Thymus (tissue), 11 donors: Measurements from ENCODE around the gene LRP1B. TPM values are rescaled to one million over a fixed set of nuclear protein-coding genes. Genes with fewer than 3 reads are reported as not detected.

Experiments used
- DNase-seq, 9 donors: peaks; one replicate each; pipeline ENCODE4 v3.0.0-alpha.2; 2013; ENCODE audit warnings: low spot score in 9 of 9, low read depth in 6 of 9, missing footprints in 1 of 9
- H3K27ac ChIP-seq, 2 donors: one replicate each; pipeline ENCODE4 v1.5.1; 2013; ENCODE audit warnings: control low read depth in 1 of 2, low read depth in 1 of 2, low read length in 1 of 2, mild to moderate bottlenecking in 1 of 2, moderate library complexity in 1 of 2
- H3K27me3 ChIP-seq, 2 donors: one replicate each; pipeline ENCODE4 v1.5.1; 2013; ENCODE audit warnings: low read length in 1 of 2; ENCODE audit not compliant: control insufficient read depth in 2 of 2, insufficient read depth in 1 of 2
- H3K36me3 ChIP-seq, 2 donors: one replicate each; pipeline ENCODE4 v1.5.1; 2013; ENCODE audit warnings: low read length in 1 of 2, mild to moderate bottlenecking in 1 of 2, moderate library complexity in 1 of 2; ENCODE audit not compliant: control insufficient read depth in 2 of 2, insufficient read depth in 2 of 2
- H3K4me1 ChIP-seq, 2 donors: one replicate each; pipeline ENCODE4 v1.5.1; 2013; ENCODE audit warnings: low read length in 2 of 2; ENCODE audit not compliant: control insufficient read depth in 2 of 2, insufficient read depth in 2 of 2
- H3K4me3 ChIP-seq, 2 donors: one replicate each; pipeline ENCODE4 v1.5.1; 2013; ENCODE audit warnings: low read length in 2 of 2, control low read depth in 1 of 2, mild to moderate bottlenecking in 1 of 2
- H3K9me3 ChIP-seq, 2 donors: one replicate each; pipeline ENCODE4 v1.5.1; 2013; ENCODE audit warnings: low read length in 1 of 2, mild to moderate bottlenecking in 1 of 2; ENCODE audit not compliant: control insufficient read depth in 2 of 2, insufficient read depth in 1 of 2
- WGBS: extraction: QIAGEN DNeasy Blood & Tissue Kit; methylation state at CpG from one replicate; pipeline ENCODE4 v1.1.7; 2013; 5-methylcytosine and 5-hydroxymethylcytosine counted together
- polyA plus RNA-seq: library from polyadenylated mRNA; stranded (reverse); fragments of 200-250 nt; gene quantifications from one replicate; pipeline ENCODE4 v1.2.3, GENCODE V29; 2013
- total RNA-seq: library from RNA; stranded (reverse); fragments of 120-200 nt; gene quantifications from one replicate; pipeline ENCODE4 v1.2.4, GENCODE V29; 2013
- donor health status: healthy.

The LRP1B gene
- total and polyA plus RNA-seq, 2 donors = 0.18 to 0.28 TPM

DNA sequence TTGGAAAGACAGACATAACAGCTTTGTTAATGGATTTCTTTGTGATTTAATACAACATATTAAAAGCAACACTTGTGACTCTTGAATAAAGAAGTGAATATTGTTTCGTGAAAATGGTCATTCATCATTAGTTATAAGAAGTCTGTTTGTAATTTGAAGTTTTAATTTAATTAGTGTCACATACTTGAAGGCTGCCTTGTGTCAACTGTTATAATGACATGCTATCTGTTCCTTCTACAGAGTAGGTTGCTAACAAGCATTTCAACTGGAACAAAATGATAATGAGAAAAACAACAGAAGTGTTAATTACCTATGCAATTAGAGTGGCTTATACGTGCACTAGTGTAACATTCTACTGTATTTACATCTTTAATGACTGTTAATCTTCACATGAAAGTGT is 624.7 kb downstream of the LRP1B start:
- Histone ChIP-seq H3K27me3 (no peaks in the 10 kb centered on the region), H3K4me3 (no peak overlapping the region), H3K27ac (no peak overlapping the region), H3K36me3 (no peaks in the 10 kb centered on the region), H3K9me3 (no peaks in the 10 kb centered on the region), H3K4me1 (no peaks in the 10 kb centered on the region)
- no peak for DNase-seq
- 90% methylated on average over 2 of the region's 2 CpGs for WGBS

DNA sequence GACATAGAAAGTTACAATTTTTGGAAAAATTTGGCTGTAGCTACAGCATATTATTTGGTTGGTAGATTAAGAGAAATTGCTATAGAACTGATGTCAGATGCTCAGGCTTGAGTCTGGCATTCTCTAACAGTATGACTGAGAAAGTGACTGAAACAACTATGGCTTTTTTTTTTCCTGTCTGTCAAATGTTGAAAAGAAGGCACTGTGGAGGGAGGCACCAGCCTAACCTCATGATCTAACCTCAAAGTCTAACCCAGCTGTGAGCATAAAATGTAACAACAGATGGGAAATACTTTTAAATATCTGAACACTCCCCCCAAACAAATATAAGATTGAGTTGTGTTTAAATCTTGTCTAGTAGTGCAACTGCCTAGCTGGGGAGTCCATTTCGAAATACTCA is 629.1 kb downstream of the LRP1B start:
- Histone ChIP-seq H3K4me3 (no peak overlapping the region), H3K9me3 (no peaks in the 10 kb centered on the region), H3K27me3 (no peaks in the 10 kb centered on the region), H3K36me3 (no peaks in the 10 kb centered on the region), H3K27ac (no peak overlapping the region), H3K4me1 (no peaks in the 10 kb centered on the region)
- WGBS = 90% methylated on average over 1 of the region's 1 CpG
- DNase-seq = peak in 5 of 9 donors; percentile 18 to 59 (median 19)

DNA sequence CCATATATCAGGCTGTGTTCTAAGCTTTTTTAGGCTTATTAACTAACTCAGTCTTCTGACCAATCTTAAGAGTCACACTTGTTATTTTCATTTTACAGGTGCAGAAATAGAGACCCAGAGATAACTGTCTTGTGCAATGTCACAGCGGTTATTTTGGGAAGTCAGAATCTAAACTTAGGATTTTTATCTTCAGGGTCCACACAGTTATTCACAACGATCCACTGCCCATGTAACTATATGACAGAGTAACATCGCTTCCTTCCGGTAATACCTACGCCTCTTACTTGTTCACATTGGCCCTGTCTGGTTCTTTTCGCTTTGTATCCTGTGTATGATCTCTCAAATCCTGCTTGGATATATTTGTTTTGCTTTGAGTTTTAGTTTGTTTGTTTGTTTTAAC is 631.7 kb downstream of the LRP1B start:
- Histone ChIP-seq H3K4me3 (no peak overlapping the region), H3K4me1 (no peaks in the 10 kb centered on the region), H3K27ac (no peak overlapping the region), H3K36me3 (no peaks in the 10 kb centered on the region), H3K9me3 (no peaks in the 10 kb centered on the region), H3K27me3 (no peaks in the 10 kb centered on the region)
- WGBS = 59% methylated on average over 6 of the region's 6 CpGs
- peak in 2 of 9 donors; percentile 2 to 16 for DNase-seq

DNA sequence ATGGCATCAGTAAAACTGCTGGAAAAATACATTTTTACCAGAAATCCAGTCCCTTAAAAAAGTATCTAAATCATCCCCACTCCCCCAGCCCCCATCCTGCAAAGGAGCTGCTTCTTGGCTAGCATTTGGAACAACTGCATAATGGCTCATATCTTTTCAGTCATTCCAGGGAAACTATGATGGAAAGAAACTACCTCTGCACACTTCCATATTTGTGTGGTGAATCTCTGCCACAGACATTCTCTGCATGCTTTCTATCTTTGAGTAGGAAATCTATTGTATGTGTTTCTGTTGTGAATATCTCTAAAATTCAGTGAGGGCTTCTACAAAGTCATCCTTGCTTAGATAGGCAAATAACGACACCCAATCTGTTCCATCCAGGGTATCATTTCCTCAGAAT is 632.3 kb downstream of the LRP1B start:
- no peaks in the 10 kb centered on the region for H3K27me3 ChIP-seq
- no peaks in the 10 kb centered on the region for H3K9me3 ChIP-seq
- no peaks in the 10 kb centered on the region for H3K36me3 ChIP-seq
- no peak for DNase-seq
- H3K4me3 ChIP-seq = no peak overlapping the region
- H3K27ac ChIP-seq = no peak overlapping the region
- no peaks in the 10 kb centered on the region for H3K4me1 ChIP-seq
- WGBS = 90% methylated on average over 1 of the region's 1 CpG

DNA sequence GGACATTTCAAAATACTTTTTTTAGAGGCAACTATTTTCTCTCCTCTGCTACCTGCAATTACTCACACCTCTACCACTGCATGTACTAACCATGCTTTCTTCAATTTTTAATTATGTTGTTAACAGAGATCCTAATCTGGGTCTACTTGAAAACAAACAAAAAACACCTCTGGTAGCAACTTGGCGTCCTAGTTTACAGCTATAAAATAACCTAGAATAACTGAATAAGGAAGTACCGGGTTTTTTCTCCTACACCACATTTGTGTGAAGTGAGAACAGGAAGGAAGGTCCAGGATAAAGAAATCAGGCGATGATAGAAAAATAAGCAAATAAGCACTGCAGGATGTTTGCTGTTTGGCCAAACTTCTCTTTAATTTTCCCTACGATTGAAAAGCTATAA is 633.5 kb downstream of the LRP1B start:
- DNase-seq = peak in 2 of 9 donors; percentile 2 to 21
- Histone ChIP-seq H3K9me3 (no peaks in the 10 kb centered on the region), H3K27me3 (no peaks in the 10 kb centered on the region), H3K36me3 (no peaks in the 10 kb centered on the region), H3K4me3 (no peak overlapping the region), H3K4me1 (no peaks in the 10 kb centered on the region), H3K27ac (no peak overlapping the region)
- whole genome bisulfite sequencing = 20% methylated on average over 4 of the region's 4 CpGs

DNA sequence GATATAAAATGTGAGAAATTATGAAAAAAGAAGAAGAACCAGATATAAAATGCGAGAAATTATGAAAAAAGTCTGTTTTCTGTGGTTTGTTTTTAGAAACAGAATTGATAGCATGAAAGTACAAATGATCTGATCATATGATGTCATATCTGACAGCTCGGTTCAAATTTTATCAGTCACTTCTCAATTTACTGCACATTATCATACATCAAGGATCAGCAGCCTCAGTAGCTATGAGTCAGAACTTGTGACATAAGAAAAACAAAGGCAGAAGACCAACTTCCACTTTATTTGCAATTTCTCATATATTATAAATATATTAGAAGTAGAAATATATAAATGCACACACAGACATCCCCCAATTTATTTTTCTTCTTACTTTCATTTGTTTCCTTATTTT is 634.0 kb downstream of the LRP1B start:
- Histone ChIP-seq H3K4me1 (no peaks in the 10 kb centered on the region), H3K9me3 (no peaks in the 10 kb centered on the region), H3K4me3 (no peak overlapping the region), H3K36me3 (no peaks in the 10 kb centered on the region), H3K27ac (no peak overlapping the region), H3K27me3 (no peaks in the 10 kb centered on the region)
- WGBS = 94% methylated on average over 2 of the region's 2 CpGs
- no peak for DNase-seq

DNA sequence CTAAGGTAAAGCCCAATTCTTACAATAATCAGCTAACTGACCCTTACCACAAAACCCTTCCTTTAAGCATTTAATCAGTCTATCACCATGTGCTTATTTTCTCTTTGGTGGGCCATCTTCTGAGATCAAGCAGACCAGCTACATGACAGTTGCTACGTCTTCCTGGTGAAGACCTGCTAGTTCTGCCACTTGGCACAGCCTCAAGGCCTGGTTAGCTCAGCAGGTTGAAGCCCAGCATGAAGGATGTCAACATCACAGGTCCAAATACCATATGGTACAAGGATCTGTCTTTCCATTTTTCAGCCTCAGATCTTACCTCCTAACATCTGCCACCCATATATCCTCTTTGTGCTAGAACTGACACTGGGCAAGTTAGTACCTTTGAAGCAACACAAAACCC is 636.9 kb downstream of the LRP1B start:
- no peaks in the 10 kb centered on the region for H3K4me1 ChIP-seq
- H3K4me3 ChIP-seq = no peak overlapping the region
- H3K9me3 ChIP-seq = no peaks in the 10 kb centered on the region
- DNase-seq = no peak
- no peaks in the 10 kb centered on the region for H3K27me3 ChIP-seq
- 82% methylated on average over 1 of the region's 1 CpG for WGBS
- H3K36me3 ChIP-seq = no peaks in the 10 kb centered on the region
- no peak overlapping the region for H3K27ac ChIP-seq

DNA sequence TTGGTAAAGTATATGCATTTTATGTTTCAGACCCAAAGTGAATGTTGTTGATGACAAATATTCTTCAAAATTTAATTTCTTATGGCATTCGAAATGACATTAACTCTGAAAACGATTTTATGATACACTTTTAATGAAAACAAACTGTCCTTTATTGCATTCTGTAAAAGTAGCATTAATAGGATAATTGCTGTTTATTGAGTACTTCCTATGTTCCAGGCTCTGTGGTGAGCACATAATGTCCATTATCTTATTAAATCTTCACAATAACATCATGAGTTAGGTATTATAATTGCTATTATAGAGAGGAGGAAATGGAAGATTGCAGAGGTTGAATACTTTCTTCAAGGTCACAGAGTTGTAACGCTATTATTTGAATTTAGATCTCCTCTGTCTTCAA is 638.0 kb downstream of the LRP1B start:
- Histone ChIP-seq H3K27ac (no peak overlapping the region), H3K4me3 (no peak overlapping the region), H3K4me1 (no peaks in the 10 kb centered on the region), H3K36me3 (no peaks in the 10 kb centered on the region), H3K27me3 (no peaks in the 10 kb centered on the region), H3K9me3 (no peaks in the 10 kb centered on the region)
- 92% methylated on average over 3 of the region's 3 CpGs for WGBS
- DNase-seq = no peak

DNA sequence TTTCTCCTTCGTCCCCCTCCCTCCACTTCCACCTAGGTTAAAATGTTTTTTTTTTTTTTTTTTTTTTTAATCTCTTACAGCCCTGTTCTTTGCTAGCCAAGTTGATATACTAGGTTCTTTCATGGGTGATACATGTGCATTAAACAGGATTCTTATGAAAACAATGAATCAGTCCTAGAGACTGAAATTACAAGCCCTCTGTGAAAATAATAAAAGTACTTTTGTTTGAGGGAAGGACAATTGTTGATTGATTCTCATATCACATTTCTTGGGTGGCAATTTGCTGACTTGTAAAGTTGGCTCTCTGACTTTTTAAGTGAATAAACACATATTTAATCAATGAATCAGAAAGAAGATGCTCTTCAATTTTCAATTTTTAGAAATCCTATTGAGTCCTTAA is 639.9 kb downstream of the LRP1B start:
- Histone ChIP-seq H3K4me1 (no peaks in the 10 kb centered on the region), H3K9me3 (no peaks in the 10 kb centered on the region), H3K27me3 (no peaks in the 10 kb centered on the region), H3K27ac (no peak overlapping the region), H3K4me3 (no peak overlapping the region), H3K36me3 (no peaks in the 10 kb centered on the region)
- WGBS = 89% methylated on average over 1 of the region's 1 CpG
- no peak for DNase-seq

DNA sequence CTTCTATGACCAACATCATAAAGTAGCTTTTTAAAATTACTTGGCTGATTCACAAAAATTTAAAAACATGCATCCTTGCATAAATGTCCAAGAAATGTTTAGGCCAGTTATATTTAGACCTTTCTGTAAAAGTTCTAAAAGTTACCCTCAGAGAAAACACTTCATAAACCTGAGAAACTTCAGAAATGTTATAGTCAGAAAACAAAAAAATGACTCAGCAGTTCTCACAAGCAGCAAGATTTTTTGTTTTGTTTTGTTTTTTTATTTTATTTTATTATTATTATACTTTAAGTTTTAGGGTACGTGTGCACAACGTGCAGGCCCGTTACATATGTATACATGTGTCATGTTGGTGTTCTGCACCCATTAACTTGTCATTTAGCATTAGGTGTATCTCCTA is 648.1 kb downstream of the LRP1B start:
- Histone ChIP-seq H3K27ac (no peak overlapping the region), H3K4me1 (no peaks in the 10 kb centered on the region), H3K27me3 (no peaks in the 10 kb centered on the region), H3K9me3 (no peaks in the 10 kb centered on the region), H3K4me3 (no peak overlapping the region), H3K36me3 (no peaks in the 10 kb centered on the region)
- no peak for DNase-seq
- WGBS = 98% methylated on average over 3 of the region's 3 CpGs
